Right cardiac atrium (tissue), 5 donors: ENCODE results near the gene MRPL32. TPM values are rescaled to one million over a fixed set of nuclear protein-coding genes. Genes with fewer than 3 reads are reported as not detected.

ENCODE experiments used
- ATAC-seq, 2 donors: fragments of 200-7000 bp; cut with Tn5 transposase; one replicate each; pipeline versions ENCODE4 v1.8.0 to v1.9.1; 2020; ENCODE audit warnings: moderate library complexity in 2 of 2, mild to moderate bottlenecking in 1 of 2
- DNase-seq, 3 donors: peaks; one replicate each; pipeline ENCODE4 v3.0.0-alpha.2; 2020
- H3K27ac ChIP-seq: one replicate; pipeline ENCODE4 v1.5.1; 2013; ENCODE audit warnings: mild to moderate bottlenecking, low read length, control low read depth, moderate library complexity
- H3K27me3 ChIP-seq: one replicate; pipeline ENCODE4 v1.6.1; 2013; ENCODE audit not compliant: control insufficient read depth, insufficient read depth
- H3K4me1 ChIP-seq: one replicate; pipeline ENCODE4 v1.6.1; 2013; ENCODE audit warnings: low read length; ENCODE audit not compliant: control insufficient read depth, insufficient read depth
- H3K4me3 ChIP-seq: one replicate; pipeline ENCODE4 v1.5.1; 2013; ENCODE audit warnings: low read length, control low read depth
- H3K9me3 ChIP-seq: one replicate; pipeline ENCODE4 v1.6.1; 2013; ENCODE audit warnings: low read length; ENCODE audit not compliant: control insufficient read depth
- WGBS: extraction: QIAGEN DNeasy Blood & Tissue Kit; methylation state at CpG from one replicate; pipeline ENCODE4 v1.1.7; 2013; 5-methylcytosine and 5-hydroxymethylcytosine counted together
- intact Hi-C, 4 donors: fragments of 100-400 bp; cut with DNase I; formaldehyde crosslinking; loops; one replicate each; pipeline versions ENCODE4 v1.11.0 to v1.14.0; 2022 to 2023
- polyA plus RNA-seq: library from polyadenylated mRNA; stranded (reverse); fragments of 200-250 nt; gene quantifications from one replicate; pipeline ENCODE4 v1.2.3, GENCODE V29; 2013
- total RNA-seq, 4 donors: library from RNA; stranded (reverse); fragmentation: NEBNext Ultra II Directional; extraction: Animal tissue kit (Norgen Biotek cat#: 25700); gene quantifications; one replicate each; pipeline ENCODE4 v1.2.1, GENCODE V29; 2021
- donor health status: healthy with polysubstance abuse.
- donor health status: DM: no; HTN: yes; CAD: no.
- donor health status: DM: no; HTN: no; CAD: no.
- donor health status: DM: no; HTN: yes; CAD: no; lungs with severe emphysema.
- donor health status: DM: yes; HTN: yes; CAD: no.

The MRPL32 gene
- total and polyA plus RNA-seq, 5 donors: 45.5 to 81.6 (median 46.3) TPM

- 75% methylated on average over 3 of the region's 3 CpGs for WGBS
- DNase-seq (no peak), ATAC-seq (no peak)
- intact Hi-C loops: no loop called here
- no peaks in the 10 kb centered on the region for H3K9me3 ChIP-seq
- H3K27me3 ChIP-seq: no peaks in the 10 kb centered on the region
- H3K4me1 ChIP-seq: peaks cover 4% of the 10 kb centered on the region
- H3K27ac ChIP-seq: no peak overlapping the region
- no peak overlapping the region for H3K4me3 ChIP-seq
Observed at GRCh38 chr7:42928754-42929153, 3.4 kb upstream of the MRPL32 start.

GRCh38 chr7:42929449-42929848 lies 2.7 kb upstream of the MRPL32 start:
- H3K27me3 ChIP-seq: no peaks in the 10 kb centered on the region
- intact Hi-C loops: no loop called here
- DNase-seq: no peak
- no peak overlapping the region for H3K27ac ChIP-seq
- no peaks in the 10 kb centered on the region for H3K9me3 ChIP-seq
- no peak for ATAC-seq
- H3K4me1 ChIP-seq: peaks cover 4% of the 10 kb centered on the region
- H3K4me3 ChIP-seq: no peak overlapping the region
- 75% methylated on average over 3 of the region's 3 CpGs for WGBS

- no peak overlapping the region for H3K27ac ChIP-seq
- intact Hi-C loops: no loop called here
Observed at GRCh38 chr7:42930889-42931288, 1.3 kb upstream of the MRPL32 start.

GRCh38 chr7:42931447-42931833 lies 736 bp upstream of the MRPL32 start:
- ATAC-seq (no peak), DNase-seq (no peak)
- H3K27me3 ChIP-seq: no peaks in the 10 kb centered on the region
- intact Hi-C loops: no loop called here
- H3K4me1 ChIP-seq: peaks cover 4% of the 10 kb centered on the region
- peak overlapping the region; percentile 93 for H3K4me3 ChIP-seq
- no peaks in the 10 kb centered on the region for H3K9me3 ChIP-seq
- H3K27ac ChIP-seq: peak overlapping the region; percentile 78
- under 1% methylated on average over 12 of the region's 12 CpGs for WGBS

More at GRCh38 chr7:42930889-42931288, 1.3 kb upstream of the MRPL32 start:
- DNase-seq (no peak), ATAC-seq (no peak)
- Histone ChIP-seq H3K27me3 (no peaks in the 10 kb centered on the region), H3K4me1 (peaks cover 4% of the 10 kb centered on the region), H3K9me3 (no peaks in the 10 kb centered on the region), H3K4me3 (peak overlapping the region; percentile 93)
- WGBS: 12% methylated on average over 5 of the region's 5 CpGs

GRCh38 chr7:42932811-42933591 lies 825 bp downstream of the MRPL32 start:
- Histone ChIP-seq H3K9me3 (no peaks in the 10 kb centered on the region), H3K27ac (peak overlapping the region; percentile 89), H3K4me3 (peak overlapping the region; percentile 93), H3K4me1 (peaks cover 4% of the 10 kb centered on the region), H3K27me3 (no peaks in the 10 kb centered on the region)
- under 1% methylated on average over 17 of the region's 17 CpGs for WGBS
- DNase-seq: peak; percentile 50 to 62 (median 51)
- intact Hi-C loops: no loop called here
- peak; percentile 69 to 80 for ATAC-seq

- DNase-seq (no peak), ATAC-seq (no peak)
- 75% methylated on average over 3 of the region's 3 CpGs for WGBS
- Histone ChIP-seq H3K9me3 (no peaks in the 10 kb centered on the region), H3K4me1 (peaks cover 4% of the 10 kb centered on the region), H3K4me3 (no peak overlapping the region), H3K27me3 (no peaks in the 10 kb centered on the region), H3K27ac (no peak overlapping the region)
- intact Hi-C loops: no loop called here
Observed at GRCh38 chr7:42934291-42934690, 2.1 kb downstream of the MRPL32 start.

- 95% methylated on average over 5 of the region's 5 CpGs for WGBS
- intact Hi-C loops: no loop called here
- no peak for ATAC-seq
Observed at GRCh38 chr7:42935861-42936260, 3.7 kb downstream of the MRPL32 start.

GRCh38 chr7:42939457-42940240 lies 7.5 kb downstream of the MRPL32 start:
- intact Hi-C loops: loop anchor here (5.0 to 10.0 kb wide), 5 partner anchors 315 to 895 kb away; no protein-coding TSS in a partner anchor
- Histone ChIP-seq H3K4me1 (no peaks in the 10 kb centered on the region), H3K9me3 (no peaks in the 10 kb centered on the region), H3K27me3 (no peaks in the 10 kb centered on the region), H3K4me3 (no peak overlapping the region), H3K27ac (no peak overlapping the region)
- ATAC-seq (no peak), DNase-seq (no peak)
- WGBS: 91% methylated on average over 4 of the region's 4 CpGs

More at GRCh38 chr7:42935861-42936260, 3.7 kb downstream of the MRPL32 start:
- DNase-seq: no peak
- Histone ChIP-seq H3K4me1 (no peaks in the 10 kb centered on the region), H3K27me3 (no peaks in the 10 kb centered on the region), H3K4me3 (no peak overlapping the region), H3K9me3 (no peaks in the 10 kb centered on the region), H3K27ac (no peak overlapping the region)

- ATAC-seq (peak; percentile 50 to 71), DNase-seq (peak; percentile 75 to 93 (median 84))
- Histone ChIP-seq H3K4me1 (no peaks in the 10 kb centered on the region), H3K27ac (no peak overlapping the region), H3K9me3 (no peaks in the 10 kb centered on the region), H3K4me3 (no peak overlapping the region), H3K27me3 (no peaks in the 10 kb centered on the region)
- intact Hi-C loops: loop anchor here (5.0 to 10.0 kb wide), 5 partner anchors 314 to 894 kb away; no protein-coding TSS in a partner anchor
- WGBS: 52% methylated on average over 13 of the region's 13 CpGs
Observed at GRCh38 chr7:42940985-42941847, 9.0 kb downstream of the MRPL32 start.

GRCh38 chr7:42945821-42946626 lies 13.8 kb downstream of the MRPL32 start:
- Histone ChIP-seq H3K4me3 (no peak overlapping the region), H3K27ac (no peak overlapping the region), H3K27me3 (no peaks in the 10 kb centered on the region), H3K9me3 (no peaks in the 10 kb centered on the region), H3K4me1 (no peaks in the 10 kb centered on the region)
- WGBS: 28% methylated on average over 4 of the region's 4 CpGs
- DNase-seq: peak; percentile 10 to 50 (median 38)
- intact Hi-C loops: loop anchor here in 3 of 4 donors (10.0 kb wide), 4 partner anchors 309 to 889 kb away; no protein-coding TSS in a partner anchor
- peak; percentile 45 to 59 for ATAC-seq
